KBM-7 (cell line): ENCODE data around the gene CACNA1I.

Experiments used
- DNase-seq: peaks from one replicate; pipeline ENCODE4 v3.0.0-alpha.2; 2015
- in situ Hi-C: fragments of 300-500 bp; cut with MboI; formaldehyde crosslinking; loops from 2 replicates; pipeline ENCODE4 v1.14.3; 2020; ENCODE audit warnings: low sequenced_read_pairs, low pct_unique_long_range_greater_than_20kb, mixed read lengths

Gene CACNA1I

DNA sequence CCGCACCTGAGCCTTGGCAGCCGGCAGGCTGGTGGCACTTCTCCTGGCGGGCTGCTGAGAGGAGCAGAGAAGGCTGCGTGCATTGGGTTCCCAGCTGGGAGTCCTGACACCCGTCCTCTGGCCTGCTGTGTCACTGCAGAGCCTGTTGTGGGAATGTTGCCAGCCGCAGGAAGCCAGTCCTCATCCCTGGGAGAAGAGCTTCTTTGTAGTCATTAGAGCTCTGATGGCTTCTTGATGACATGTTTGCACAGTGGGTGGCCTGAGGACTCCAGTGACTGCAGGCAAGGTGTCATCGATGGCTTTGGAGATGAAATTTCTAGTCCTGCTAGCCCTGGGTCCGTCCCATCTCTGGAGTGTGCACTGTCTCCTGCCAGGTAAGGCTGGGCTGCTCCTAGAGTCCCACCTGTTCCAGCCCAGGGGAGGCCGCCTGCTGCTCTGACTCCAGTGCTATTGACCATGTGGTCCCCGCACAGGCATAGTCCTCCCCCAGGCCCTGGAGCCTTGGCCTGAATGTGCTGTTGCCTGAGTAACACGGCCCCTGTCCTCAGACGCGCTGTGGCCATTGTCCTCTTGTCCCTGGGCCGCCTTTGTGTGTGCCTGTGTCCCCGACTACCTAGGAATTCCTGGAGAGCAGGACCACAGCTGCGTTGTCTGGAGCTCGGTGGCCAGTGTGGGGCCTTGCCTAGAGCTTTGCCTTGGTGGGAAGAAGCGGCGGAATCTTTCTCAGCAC is 129.2 kb downstream of the CACNA1I start:
- in situ Hi-C loops, result no loop called here
- no peak for DNase-seq

DNA sequence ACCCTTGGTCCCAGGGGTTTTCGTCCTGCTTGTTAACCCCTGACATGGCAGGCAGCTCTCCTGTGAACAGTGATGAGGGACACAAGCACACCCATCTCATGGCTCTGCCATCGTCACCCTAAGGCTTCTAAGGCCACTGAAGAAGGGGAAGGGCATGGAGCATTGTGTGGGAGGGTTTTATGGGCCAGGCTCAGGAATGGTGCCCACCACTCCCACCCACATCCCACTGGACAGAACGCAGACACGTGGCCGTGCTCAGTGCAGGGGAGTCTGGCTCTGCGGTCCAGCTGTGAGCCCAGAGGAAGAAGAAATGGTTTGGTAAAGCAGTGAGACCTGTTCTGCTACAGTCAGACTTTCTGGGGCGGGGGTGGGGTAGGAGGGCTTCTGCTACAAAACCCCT is 130.0 kb downstream of the CACNA1I start:
- no peak for DNase-seq
- in situ Hi-C loops, result no loop called here

DNA sequence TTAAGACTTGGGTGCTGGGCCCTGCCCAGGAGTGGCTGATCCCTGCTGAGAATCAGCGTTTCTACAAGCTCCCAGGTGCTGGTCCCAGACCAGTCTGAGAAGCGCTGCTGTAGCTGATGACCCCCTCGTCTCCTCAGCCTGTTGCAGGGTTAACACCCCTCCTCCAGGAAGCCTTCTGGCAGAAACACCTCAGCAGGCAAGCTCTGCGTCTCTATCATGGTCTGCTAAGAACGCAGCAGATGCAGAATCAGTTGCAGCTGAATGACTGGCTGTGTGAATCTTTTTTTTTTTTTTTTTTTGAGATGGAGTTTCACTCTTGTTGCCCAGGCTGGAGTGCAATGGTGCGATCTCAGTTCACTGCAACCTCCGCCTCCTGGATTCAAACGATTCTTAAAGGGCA is 132.5 kb downstream of the CACNA1I start:
- in situ Hi-C loops, result no loop called here

DNA sequence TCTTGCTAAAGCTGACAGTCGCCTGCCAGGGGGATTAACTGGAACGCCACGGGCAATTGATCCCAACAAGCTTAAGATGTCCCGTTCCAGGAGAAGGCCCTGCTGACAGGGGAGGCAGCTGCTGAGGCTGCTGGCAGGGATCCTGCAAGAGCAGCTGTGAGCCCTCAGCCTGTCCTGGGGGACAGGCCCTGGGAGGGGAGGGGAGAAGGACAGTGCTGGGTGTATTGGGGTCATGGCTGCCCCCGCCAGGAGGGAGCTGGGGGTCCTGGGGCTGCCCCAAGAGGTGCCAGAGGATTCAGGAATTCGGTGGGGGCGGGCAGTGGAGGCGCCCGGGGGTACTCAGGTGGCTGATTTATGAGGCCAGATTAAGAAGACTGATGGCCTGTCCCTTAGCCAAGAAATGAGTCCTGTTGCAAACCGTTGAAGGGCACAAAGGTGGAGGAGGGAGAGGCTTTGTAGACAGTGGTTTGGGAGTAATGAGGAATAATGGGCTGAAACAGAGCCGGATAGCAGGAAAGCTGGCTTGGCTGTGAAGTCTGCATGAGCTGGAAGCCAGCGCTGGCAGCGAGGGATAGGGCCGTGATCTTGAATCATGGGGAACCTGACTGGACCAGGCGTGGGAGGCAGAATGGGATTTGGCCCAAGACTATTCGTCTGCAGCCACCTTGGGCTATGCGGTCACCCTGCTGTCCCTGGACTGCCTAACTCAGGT is 133.5 kb downstream of the CACNA1I start:
- in situ Hi-C loops, result no loop called here
- DNase-seq, result no peak

More for the DNA sequence above, 132.5 kb downstream of the CACNA1I start:
- no peak for DNase-seq

DNA sequence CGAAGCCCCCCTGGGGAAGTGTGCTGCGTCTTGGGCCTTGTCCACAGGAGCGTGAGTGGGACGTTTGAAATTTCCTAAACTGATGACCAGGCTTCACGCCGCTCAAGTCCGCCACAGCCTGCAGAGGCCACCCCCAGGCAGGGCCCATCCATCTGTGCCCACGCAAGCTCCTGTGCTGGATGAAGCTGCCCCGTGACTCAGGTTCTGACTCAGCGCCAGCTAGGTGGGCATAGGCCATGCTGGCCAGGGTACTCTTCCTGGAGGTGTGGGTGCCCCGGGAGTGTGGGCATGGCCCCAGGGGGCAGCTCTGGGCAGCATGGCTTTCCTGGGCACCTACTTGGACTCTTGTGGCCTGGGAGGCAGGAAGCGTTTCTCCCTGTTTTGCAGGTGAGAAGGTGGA is 134.8 kb downstream of the CACNA1I start:
- in situ Hi-C loops, result no loop called here
- no peak for DNase-seq

DNA sequence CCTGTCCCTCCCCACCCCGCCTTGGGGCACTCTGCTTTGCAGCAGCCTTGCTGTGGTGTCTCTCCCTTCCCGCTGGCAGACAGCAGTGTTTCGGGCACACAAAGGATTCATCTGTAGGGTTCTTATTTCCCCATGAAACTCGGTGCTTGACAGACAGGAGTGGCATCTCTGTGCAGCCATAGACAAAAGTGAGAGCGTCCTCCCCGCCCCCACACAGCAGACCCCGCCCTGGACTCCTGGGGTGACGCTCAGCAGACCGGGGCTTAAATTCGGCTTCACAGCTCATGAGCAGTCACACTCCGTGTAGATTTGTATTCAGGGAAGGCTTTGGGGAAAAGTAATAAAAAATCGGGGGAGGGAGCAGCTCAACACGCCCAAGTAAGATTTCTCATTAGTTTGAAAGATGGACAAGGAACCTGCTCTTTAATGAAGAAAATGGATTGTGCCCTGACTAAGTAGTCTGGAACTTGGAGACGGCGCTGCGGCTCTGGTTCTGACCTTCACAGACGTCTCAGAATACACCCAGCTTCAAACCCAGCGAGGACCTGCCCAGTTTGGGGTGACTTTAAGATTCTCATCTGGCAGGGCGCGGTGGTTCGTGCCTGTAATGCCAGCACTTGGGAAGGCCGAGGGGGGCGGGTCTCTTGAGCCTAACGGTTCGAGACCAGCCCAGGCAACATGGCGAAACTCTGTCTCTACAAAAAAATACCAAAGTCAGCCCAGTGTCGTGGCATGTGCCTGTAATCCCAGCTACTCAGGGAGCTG is 136.0 kb downstream of the CACNA1I start:
- DNase-seq, result no peak

DNA sequence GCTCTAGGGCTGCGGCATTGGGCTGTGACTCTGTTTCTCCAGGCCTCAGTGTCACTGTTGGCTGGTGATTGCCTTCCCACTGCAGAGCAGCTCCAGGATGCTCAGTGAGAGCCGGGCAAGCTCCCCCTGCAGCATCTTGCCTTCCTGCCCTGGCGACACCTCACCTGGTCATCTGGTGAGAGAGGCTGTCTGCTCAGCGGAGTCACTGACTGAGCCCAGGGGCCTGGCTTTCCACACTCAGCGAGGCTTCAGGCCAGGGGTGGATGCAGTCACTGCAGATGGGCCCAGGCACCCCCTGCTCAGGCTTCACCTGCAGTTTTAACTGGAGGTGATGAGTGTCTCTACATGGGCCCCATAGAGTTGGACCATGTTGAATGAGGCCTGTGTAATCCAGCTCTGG is 136.8 kb downstream of the CACNA1I start:
- in situ Hi-C loops, result no loop called here
- no peak for DNase-seq

More for the DNA sequence above, 136.0 kb downstream of the CACNA1I start:
- in situ Hi-C loops, result no loop called here

DNA sequence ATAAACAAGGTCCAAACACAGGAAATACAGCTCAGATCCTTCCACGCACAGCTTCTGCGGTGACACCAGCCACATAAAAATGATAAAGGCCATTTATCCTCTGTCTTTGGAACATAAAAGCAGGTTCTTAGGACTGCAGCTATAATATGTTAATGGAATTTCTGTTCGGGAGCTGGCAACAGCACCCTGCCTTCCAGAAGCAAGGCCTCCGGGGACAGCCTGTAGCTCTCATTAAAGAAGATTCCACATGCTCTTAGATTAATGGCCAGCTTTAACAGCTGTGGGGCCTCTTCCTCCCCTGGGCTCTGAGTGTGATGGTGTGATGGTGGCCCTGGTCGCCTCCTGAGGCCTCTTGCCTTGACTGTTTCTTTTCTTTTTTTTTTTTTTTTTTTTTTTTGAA is 137.3 kb downstream of the CACNA1I start:
- in situ Hi-C loops, result no loop called here
- DNase-seq, result no peak

DNA sequence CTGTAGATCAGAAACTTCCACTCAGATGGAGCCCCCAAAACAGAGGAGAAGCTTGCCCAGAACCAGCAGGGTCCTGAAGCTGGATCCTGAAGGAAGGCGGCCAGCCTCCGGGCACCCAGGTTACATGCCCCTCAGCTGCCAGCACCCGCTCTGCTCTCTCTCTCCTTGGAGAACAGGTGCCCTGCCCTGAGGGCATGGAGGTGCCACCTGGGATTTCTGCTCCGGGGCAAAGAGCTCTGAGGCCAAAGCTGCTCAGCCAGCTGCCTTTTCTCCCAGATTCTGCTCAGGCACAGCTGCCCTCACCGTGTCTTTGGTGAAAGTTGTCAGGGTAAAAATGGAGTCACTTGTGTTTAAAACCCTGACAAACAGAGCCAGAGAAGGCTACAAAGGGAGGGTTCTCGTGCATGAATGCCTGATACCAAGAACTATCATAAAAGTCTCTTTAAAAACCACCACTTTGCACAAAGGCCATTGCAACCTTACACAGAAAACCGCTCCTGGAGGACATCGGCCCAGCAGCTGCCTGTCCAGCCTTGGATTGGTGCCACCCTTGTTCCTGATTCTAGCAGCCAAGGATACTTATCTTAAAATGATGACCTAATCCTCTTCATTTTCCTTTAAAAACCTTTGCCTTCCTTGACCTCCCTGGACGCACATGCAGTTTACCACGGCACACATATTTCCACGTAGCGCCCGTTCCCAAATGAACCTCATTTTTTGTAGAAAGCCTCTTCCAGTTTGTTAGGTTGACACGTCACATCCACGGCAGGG is 140.0 kb downstream of the CACNA1I start:
- in situ Hi-C loops, result no loop called here
- no peak for DNase-seq

DNA sequence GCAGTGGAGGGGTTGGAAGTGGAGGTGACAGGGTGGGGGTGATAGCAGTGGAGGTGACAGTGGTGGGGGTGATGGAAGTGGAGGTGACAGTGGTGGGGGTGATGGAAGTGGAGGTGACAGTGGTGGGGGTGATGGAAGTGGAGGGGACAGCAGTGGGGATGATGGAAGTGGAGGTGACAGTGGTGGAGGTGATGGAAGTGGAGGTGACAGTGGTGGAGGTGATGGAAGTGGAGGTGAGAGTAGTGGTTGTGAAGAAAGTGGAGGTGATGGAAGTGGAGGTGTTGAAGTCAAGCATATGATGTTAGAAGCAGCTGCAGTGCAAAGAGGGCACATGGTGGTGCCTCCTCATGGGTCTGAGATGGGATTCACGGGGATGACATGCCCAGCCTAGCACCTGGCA is 141.5 kb downstream of the CACNA1I start:
- in situ Hi-C loops, result no loop called here
- DNase-seq, result no peak

DNA sequence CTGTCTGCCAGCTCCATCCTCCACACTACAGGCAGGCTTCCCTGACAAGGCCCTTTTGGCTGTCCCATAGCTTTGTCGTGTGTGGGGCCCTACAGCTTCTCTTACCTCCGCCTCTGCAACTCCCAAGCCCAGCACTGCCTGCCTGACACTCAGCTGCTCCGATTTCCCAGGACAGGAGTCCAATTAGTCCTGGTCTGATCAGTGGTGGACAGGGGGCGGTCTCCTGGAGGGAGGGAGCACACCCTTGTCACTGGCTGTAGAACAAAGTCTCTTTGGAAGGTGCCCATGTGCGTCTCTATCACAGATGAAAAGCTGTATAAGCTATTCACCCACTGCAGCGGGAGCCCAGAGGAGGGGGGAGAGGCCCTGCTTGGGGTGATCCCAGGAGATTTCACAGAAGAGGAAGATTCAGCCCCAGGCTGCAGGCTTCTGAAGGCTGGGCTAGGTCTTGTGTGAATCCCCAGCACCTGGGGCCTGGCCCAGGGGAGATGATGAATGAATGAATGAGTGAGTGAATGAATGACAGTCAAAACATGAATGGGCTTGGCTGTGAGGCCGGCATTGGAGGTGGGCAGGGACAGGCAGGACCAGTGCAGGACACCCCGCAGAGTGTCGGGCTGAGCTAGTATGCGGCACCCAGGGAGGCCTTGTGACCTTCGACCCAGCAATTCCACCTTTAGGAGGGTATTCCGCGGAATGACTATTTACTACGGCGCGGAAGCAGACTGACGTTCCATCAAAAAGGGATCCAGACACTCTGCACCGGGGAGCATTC is 142.4 kb downstream of the CACNA1I start:
- DNase-seq, result no peak
- in situ Hi-C loops, result no loop called here

DNA sequence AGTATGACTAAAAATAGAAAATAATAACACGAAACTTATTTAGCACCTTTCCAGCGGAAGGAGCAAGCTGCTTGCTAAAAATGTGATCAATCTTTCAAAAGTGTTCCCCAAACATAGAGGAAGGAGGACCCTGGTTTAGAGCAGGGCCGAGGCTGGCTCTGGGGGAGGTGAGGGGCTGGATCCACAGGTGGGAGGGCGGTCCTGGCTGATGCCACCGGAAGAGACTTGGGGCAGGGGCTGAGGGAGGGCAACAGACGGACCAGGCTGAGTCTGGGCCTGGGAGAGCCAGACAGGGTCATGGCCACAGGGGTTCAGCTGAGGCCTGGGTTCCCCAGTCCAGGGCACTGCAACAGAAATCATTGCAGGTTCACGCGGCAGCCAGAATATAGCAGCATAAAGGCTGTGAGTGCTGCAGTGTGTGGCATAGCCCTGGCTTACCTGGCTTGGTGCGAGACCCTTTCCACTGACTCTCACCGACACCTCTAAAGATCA is 143.3 kb downstream of the CACNA1I start:
- in situ Hi-C loops, result no loop called here
- no peak for DNase-seq

DNA sequence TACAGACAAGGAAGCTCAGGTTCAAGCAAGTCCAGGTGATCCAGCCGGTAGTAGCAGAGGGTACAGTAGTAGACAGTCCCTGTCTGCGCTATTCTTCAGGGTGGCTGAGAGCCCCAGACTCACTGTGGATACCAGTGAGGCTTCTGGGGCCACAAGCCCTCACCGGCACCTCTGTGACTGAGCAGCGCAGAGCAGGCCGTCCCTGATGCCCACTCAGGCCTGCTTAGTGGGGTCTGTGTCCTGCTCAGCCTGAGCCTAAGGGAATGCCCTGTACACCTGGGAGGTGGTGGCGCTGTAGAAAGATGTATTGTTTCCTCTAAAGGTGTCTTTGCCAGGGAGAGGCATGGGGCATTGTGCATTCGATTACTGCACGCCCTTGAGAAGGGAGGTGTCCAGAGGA is 143.8 kb downstream of the CACNA1I start:
- DNase-seq, result no peak
- in situ Hi-C loops, result no loop called here

DNA sequence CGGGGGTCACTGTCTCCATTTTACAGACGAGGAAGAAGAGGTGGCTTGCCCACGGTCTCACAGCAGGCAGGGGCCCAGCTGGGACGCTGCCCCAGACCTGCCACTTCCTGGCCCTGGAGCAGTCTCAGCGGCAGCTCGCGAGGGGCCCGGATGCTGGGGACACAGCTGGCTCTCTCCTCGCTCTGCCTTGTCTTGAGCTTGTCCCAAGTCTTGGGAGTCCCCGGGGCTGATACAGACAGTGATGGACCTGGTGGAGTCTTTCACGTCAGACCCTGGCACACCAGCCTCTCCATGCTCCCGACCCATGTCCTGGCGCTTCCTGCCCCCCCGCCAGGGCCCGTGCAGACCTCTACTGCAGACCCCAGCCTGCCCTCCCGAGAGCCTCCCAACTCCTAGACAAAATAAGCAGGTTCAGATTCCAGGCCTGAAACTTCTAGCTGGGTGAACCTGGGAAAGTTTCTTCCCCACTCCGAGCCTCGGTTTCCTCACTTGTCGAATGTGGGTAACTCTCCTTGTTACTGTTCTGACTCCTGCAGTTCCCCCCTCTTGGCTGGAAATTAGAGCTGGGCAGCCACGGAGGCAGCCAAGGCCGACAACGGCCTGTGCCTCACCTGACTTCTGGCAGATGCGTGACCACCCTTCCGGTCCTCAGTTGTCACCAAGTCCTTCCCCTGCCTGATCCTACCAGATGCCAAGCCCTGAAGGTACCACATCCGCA is 145.4 kb downstream of the CACNA1I start:
- DNase-seq, result no peak
- in situ Hi-C loops, result no loop called here

DNA sequence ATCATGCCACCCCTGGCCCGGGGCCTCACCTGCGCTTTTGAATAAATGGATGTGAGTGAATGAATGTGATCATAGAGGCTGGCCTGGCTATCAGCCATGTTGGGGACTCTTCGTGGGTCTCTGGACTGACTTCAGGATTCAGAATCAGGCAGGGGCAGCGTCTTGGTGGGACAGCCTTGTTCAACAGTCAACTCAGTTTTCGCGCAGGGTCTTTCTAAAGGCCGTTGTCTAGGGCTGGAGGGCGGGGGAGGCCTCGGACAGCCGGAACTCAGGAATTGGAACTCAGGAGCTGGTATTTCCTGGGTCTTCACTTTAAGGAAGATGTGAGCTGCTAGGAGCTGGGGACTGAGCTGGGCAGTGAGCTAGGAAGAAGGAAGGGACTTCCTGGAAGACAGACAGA is 146.0 kb downstream of the CACNA1I start:
- DNase-seq, result no peak
- in situ Hi-C loops, result no loop called here

DNA sequence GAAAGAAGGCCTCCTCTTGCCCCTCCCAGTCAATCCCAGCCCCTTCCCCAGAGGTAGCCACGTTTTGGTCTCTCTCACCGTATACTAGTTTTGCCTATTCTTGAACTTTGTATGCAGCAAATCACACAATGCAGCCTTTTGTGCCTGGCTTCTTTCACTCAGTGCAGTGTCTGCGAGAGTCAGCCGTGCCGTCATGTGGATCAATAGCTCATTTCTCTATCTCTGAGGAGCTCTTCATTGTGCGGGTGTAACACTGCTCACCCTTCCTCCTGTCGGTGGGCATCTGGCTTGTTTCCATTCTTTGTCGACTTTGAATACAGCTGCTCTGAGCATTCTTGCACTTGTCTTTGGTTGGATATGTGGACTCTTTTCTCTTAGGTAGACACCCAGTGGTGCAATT is 146.5 kb downstream of the CACNA1I start:
- in situ Hi-C loops, result no loop called here
- DNase-seq, result no peak

DNA sequence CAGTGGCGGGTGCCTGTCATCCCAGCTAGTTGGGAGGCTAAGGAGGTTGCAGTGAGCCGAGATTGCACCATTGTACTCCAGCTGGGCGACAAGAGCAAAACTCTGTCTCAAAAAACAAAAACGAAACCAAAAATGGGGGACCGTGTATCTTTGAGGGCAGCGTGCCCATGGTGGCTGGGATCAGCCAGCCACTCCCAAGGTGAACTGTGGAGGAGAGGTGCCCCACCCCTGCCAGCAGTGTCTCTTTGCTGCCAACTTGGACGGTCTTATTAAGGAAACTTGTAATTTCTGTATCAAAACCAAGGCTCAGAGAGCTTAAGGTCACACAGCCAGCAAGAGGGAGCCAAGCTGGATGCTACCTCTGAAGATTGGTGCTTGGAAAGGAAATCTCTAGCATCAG is 147.7 kb downstream of the CACNA1I start:
- no peak for DNase-seq
- in situ Hi-C loops, result no loop called here

DNA sequence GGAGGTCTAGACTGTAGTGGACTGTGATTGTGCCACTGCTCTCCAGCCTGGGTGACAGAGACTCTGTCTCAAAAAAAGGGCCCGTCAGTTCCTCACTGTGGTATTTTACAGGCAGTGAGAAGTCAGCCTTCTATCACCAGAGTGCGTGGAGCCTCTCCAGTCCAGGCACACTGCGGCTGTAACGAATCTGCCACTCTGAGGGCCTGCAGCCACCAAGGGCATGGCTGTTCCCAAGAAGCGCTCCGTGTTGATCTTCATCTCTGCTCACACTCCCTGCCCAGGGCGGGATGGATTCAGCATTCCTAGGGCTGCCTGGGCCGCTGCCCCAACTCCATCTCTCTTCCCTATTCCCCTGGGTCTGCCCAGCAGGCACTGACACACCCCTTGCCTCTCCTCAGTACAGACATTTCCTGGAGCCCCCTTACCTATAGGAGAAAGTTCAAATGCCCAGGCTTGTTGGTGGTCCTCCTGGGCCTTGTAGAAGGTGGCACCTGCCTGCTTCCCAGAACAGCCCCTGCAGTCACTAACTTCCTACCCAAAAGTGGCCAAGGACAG is 148.4 kb downstream of the CACNA1I start:
- no peak for DNase-seq
- in situ Hi-C loops, result no loop called here
